ENCODE data around the gene EPHB1. TPM values are rescaled to one million over a fixed set of nuclear protein-coding genes. Genes with fewer than 3 reads are reported as not detected.

EPHB1 gene
- total RNA-seq, 1 experiment from 2014 or later = 7.0 TPM

- DNase-seq (ENCODE audit: low spot score) = no peak
- H3K4me1 Mint-ChIP-seq = peaks cover 26% of the 10 kb centered on the region
- no peak for ATAC-seq
- no peak for TF ChIP-seq GRHL2 (CRISPR knock-in tag; IDR thresholded peaks at IDR 0.05; ENCODE audit: insufficient replicate concordance, severe bottlenecking)
- no peak for TF ChIP-seq CTCF (IDR thresholded peaks at IDR 0.05)
- TF ChIP-seq TP53 (CRISPR knock-in tag; IDR thresholded peaks at IDR 0.05) = no peak
- TF ChIP-seq FOXP1 (CRISPR knock-in tag; IDR thresholded peaks at IDR 0.05; ENCODE audit: borderline replicate concordance) = no peak
- no peak for TF ChIP-seq FOXP4 (CRISPR knock-in tag; IDR thresholded peaks at IDR 0.05)
- TF ChIP-seq, protein P1, sequence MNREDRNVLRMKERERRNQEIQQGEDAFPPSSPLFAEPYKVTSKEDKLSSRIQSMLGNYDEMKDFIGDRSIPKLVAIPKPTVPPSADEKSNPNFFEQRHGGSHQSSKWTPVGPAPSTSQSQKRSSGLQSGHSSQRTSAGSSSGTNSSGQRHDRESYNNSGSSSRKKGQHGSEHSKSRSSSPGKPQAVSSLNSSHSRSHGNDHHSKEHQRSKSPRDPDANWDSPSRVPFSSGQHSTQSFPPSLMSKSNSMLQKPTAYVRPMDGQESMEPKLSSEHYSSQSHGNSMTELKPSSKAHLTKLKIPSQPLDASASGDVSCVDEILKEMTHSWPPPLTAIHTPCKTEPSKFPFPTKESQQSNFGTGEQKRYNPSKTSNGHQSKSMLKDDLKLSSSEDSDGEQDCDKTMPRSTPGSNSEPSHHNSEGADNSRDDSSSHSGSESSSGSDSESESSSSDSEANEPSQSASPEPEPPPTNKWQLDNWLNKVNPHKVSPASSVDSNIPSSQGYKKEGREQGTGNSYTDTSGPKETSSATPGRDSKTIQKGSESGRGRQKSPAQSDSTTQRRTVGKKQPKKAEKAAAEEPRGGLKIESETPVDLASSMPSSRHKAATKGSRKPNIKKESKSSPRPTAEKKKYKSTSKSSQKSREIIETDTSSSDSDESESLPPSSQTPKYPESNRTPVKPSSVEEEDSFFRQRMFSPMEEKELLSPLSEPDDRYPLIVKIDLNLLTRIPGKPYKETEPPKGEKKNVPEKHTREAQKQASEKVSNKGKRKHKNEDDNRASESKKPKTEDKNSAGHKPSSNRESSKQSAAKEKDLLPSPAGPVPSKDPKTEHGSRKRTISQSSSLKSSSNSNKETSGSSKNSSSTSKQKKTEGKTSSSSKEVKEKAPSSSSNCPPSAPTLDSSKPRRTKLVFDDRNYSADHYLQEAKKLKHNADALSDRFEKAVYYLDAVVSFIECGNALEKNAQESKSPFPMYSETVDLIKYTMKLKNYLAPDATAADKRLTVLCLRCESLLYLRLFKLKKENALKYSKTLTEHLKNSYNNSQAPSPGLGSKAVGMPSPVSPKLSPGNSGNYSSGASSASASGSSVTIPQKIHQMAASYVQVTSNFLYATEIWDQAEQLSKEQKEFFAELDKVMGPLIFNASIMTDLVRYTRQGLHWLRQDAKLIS (CRISPR knock-in tag; IDR thresholded peaks at IDR 0.05; ENCODE audit: borderline replicate concordance) = no peak
- no peak for TF ChIP-seq JUN (CRISPR knock-in tag; IDR thresholded peaks at IDR 0.05)
- TF ChIP-seq RELA (CRISPR knock-in tag; IDR thresholded peaks at IDR 0.05; ENCODE audit: borderline replicate concordance) = no peak
- TF ChIP-seq, protein P2, sequence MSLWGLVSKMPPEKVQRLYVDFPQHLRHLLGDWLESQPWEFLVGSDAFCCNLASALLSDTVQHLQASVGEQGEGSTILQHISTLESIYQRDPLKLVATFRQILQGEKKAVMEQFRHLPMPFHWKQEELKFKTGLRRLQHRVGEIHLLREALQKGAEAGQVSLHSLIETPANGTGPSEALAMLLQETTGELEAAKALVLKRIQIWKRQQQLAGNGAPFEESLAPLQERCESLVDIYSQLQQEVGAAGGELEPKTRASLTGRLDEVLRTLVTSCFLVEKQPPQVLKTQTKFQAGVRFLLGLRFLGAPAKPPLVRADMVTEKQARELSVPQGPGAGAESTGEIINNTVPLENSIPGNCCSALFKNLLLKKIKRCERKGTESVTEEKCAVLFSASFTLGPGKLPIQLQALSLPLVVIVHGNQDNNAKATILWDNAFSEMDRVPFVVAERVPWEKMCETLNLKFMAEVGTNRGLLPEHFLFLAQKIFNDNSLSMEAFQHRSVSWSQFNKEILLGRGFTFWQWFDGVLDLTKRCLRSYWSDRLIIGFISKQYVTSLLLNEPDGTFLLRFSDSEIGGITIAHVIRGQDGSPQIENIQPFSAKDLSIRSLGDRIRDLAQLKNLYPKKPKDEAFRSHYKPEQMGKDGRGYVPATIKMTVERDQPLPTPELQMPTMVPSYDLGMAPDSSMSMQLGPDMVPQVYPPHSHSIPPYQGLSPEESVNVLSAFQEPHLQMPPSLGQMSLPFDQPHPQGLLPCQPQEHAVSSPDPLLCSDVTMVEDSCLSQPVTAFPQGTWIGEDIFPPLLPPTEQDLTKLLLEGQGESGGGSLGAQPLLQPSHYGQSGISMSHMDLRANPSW (CRISPR knock-in tag; conservative IDR thresholded peaks at IDR 0.05; ENCODE audit: low read depth) = no peak
- no peak for TF ChIP-seq ELF4 (CRISPR knock-in tag; IDR thresholded peaks at IDR 0.05; ENCODE audit: low read depth)
- TF ChIP-seq ZNF425 (CRISPR knock-in tag; conservative IDR thresholded peaks at IDR 0.05) = no peak
- no peak for TF ChIP-seq ZNF263 (CRISPR knock-in tag; IDR thresholded peaks at IDR 0.05; ENCODE audit: low read depth)
- TF ChIP-seq ERG (CRISPR knock-in tag; IDR thresholded peaks at IDR 0.05) = no peak
- no peak for TF ChIP-seq CREB1 (CRISPR knock-in tag; IDR thresholded peaks at IDR 0.05)
- TF ChIP-seq GTF2I (CRISPR knock-in tag; conservative IDR thresholded peaks at IDR 0.05) = no peak
- no peak for TF ChIP-seq TCF7 (CRISPR knock-in tag; IDR thresholded peaks at IDR 0.05; ENCODE audit: low read depth)
- TF ChIP-seq EMX1 (CRISPR knock-in tag; IDR thresholded peaks at IDR 0.05) = no peak
- no peak for TF ChIP-seq HMGXB4 (CRISPR knock-in tag; IDR thresholded peaks at IDR 0.05)
- no peak for TF ChIP-seq CREM (CRISPR knock-in tag; IDR thresholded peaks at IDR 0.05)
- peaks cover 84% of the 10 kb centered on the region for H3K27me3 Mint-ChIP-seq (ENCODE audit: low read depth)
- ChIA-PET POLR2A (no interaction called here), CTCF (no interaction called here)
- peaks cover 25% of the 10 kb centered on the region for H3K9me3 Mint-ChIP-seq
- no peak overlapping the region for H3K27ac Mint-ChIP-seq
- H3K36me3 Mint-ChIP-seq = peaks cover 19% of the 10 kb centered on the region
- H3K4me3 Mint-ChIP-seq = no peak overlapping the region
These were observed 133.8 kb downstream of the EPHB1 start for GRCh38 chr3:134928819-134929218.
